Cardiac muscle cell (in vitro differentiated cells and primary cell): ENCODE data around the gene PBX1. TPM values are rescaled to one million over a fixed set of nuclear protein-coding genes. Genes with fewer than 3 reads are reported as not detected.

ENCODE experiments used
- DNase-seq, 2 donors: peaks; one replicate each; pipeline versions ENCODE4 v3.0.0 to v3.0.0-alpha.2; 2010 to 2017; ENCODE audit warnings: low read depth in 1 of 2, low spot score in 1 of 2
- H3K27ac ChIP-seq: fragments of 200-600 bp; sonication (generic); 2 replicates; pipeline ENCODE4 v1.5.1; 2016
- H3K27me3 ChIP-seq: fragments of 200-600 bp; sonication (generic); 2 replicates; pipeline ENCODE4 v1.6.0; 2016; ENCODE audit warnings: control low read depth
- H3K36me3 ChIP-seq: fragments of 200-600 bp; sonication (generic); 2 replicates; pipeline ENCODE4 v1.5.1; 2016; ENCODE audit warnings: control low read depth
- H3K4me1 ChIP-seq: fragments of 200-600 bp; sonication (generic); 2 replicates; pipeline ENCODE4 v1.8.1; 2017; ENCODE audit warnings: low read depth, mild to moderate bottlenecking, mixed run types
- H3K4me3 ChIP-seq: fragments of 200-600 bp; sonication (generic); 2 replicates; pipeline ENCODE4 v1.5.1; 2016; ENCODE audit warnings: mild to moderate bottlenecking
- H3K9me3 ChIP-seq: fragments of 200-600 bp; sonication (generic); 2 replicates; pipeline ENCODE4 v1.5.1; 2017; ENCODE audit warnings: low read depth, mild to moderate bottlenecking, control low read depth
- polyA plus RNA-seq: library from polyadenylated mRNA; unstranded; fragments of >200 nt; fragmentation: Nextera tagmentation; extraction: Ambion mirVana; gene quantifications from 2 replicates; pipeline ENCODE4 v1.2.1, GENCODE V29; 2016
- total RNA-seq: library from RNA; depleted of rRNA; stranded (reverse); fragments of >200 nt; gene quantifications from 2 replicates; pipeline ENCODE4 v1.2.3, GENCODE V29; 2016
- TF ChIP-seq, protein P1 (sequence below): IDR thresholded peaks from 2 replicates; pipeline ENCODE4 v1.5.1; 2012; ENCODE audit warnings: low read depth, mild to moderate bottlenecking, low read length

The PBX1 gene
- total RNA-seq (147 and 182 TPM in 2 replicates), polyA plus RNA-seq (43.5 and 54.5 TPM in 2 replicates)

DNA sequence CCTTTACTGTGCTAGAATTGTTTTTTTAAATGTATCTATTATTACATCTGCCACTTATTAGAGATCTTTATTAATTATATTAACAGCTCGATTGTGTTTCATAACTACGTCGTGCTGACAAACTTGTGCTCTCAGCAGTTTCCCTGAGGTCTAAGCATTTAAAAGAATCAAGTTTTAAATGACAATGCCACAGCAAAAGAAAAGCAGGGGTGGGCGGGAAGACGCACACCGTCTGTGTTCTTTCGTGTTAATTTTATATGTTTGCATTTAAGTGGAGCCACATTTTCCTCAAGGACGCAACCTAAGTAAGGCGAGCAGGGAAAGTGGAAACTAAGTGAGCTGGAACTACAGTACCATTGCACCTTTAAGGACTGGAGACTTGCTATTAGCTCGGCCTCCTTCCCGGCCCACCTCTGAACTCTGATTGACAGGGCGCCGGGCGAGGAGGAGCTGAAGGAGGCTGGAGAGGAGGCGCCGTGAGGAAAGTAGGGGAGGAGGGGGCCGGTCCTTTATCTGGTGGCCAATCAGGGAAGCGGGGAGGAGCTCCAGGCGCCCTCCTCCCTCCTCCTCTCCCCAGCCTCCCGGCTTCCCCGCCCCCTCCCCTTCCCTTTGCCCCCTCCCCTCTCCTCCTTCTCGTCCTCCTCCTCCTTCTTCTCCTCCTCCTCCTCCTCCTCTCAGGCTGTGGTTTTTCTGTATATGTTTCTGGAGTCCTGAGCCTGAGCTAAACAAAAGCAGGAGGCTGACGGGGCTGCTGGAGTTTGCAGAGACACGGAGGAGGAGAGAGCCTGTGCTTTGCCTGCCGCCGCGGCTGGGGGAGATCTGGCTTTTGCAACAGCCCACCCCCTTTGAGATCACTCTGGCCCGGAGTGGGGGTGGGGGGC lies at the start of gene PBX1:
PBX1 (plus strand) TSS at position 724 of the 881 bp plus-strand sequence.
- no peaks in the 10 kb centered on the region for H3K4me1 ChIP-seq
- DNase-seq = peak; percentile 98 to 100
- TF ChIP-seq, protein P1, sequence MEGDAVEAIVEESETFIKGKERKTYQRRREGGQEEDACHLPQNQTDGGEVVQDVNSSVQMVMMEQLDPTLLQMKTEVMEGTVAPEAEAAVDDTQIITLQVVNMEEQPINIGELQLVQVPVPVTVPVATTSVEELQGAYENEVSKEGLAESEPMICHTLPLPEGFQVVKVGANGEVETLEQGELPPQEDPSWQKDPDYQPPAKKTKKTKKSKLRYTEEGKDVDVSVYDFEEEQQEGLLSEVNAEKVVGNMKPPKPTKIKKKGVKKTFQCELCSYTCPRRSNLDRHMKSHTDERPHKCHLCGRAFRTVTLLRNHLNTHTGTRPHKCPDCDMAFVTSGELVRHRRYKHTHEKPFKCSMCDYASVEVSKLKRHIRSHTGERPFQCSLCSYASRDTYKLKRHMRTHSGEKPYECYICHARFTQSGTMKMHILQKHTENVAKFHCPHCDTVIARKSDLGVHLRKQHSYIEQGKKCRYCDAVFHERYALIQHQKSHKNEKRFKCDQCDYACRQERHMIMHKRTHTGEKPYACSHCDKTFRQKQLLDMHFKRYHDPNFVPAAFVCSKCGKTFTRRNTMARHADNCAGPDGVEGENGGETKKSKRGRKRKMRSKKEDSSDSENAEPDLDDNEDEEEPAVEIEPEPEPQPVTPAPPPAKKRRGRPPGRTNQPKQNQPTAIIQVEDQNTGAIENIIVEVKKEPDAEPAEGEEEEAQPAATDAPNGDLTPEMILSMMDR = no peak
- H3K27me3 ChIP-seq = no peaks in the 10 kb centered on the region
- peak within 1 kb of the TSS; percentile 88 for H3K27ac ChIP-seq
- no peaks in the 10 kb centered on the region for H3K36me3 ChIP-seq
- no peaks in the 10 kb centered on the region for H3K9me3 ChIP-seq
- peak within 1 kb of the TSS; percentile 97 for H3K4me3 ChIP-seq

DNA sequence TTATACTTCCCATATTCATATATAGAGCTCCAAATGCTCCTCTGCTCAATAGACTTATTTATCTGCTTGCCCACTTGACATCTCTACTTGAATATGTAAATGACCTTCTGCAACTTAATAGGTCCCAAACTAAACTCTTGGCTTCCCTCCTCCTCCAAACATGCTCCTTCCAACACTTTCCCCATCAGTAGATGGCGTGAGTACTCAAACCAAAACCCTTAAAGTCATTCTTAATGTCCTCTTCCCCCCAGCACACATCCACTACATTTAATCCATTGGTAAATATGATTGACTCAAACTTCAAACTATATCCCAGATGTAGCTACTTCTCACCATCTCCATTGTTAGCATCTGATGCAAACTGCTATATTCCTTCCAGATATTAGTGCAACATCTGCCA lies 48.5 kb upstream of the PBX1 start:
- no peak overlapping the region for H3K27ac ChIP-seq
- H3K4me1 ChIP-seq = peaks cover 14% of the 10 kb centered on the region
- H3K36me3 ChIP-seq = no peaks in the 10 kb centered on the region
- TF ChIP-seq, protein P1 = peak; percentile 35
- no peaks in the 10 kb centered on the region for H3K9me3 ChIP-seq
- H3K4me3 ChIP-seq = no peak overlapping the region
- no peaks in the 10 kb centered on the region for H3K27me3 ChIP-seq
- DNase-seq = peak in 1 of 2 donors; percentile 63

DNA sequence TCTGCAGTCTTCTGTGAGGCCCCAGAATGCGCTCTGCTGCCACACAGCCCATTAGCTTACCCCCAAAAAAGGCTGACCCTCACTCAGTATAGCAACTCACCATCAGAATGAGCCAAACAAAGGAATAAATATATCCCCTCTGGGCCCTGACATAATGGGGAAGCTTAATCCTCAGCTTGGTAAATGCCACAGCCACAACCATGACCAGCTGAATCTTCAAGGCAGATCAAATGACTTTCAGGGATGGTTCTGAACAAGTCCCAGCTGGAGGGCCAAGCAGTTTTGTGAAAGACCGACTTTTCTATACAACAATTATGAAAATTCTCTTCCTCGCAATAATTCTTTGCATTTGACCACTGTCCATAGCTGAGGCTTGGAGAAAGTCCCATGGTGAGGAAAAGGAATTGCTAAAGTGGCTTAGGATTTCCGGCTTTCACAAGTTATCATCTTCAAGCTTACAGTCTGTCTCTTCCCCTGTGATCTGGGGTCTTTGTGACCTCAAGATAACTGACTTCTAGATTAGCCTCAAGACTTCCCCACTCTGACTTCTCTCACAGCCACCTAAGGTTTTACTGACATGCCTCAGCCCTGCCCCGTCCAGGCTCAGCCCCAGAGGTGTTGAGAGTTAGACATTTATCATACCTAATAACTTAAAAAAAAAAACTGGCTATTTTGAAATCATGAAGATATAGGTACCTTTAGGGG lies 47.8 kb upstream of the PBX1 start:
- H3K27me3 ChIP-seq = no peaks in the 10 kb centered on the region
- TF ChIP-seq, protein P1 = no peak
- H3K27ac ChIP-seq = peak overlapping the region; percentile 4
- H3K4me3 ChIP-seq = no peak overlapping the region
- peaks cover 14% of the 10 kb centered on the region for H3K4me1 ChIP-seq
- H3K36me3 ChIP-seq = no peaks in the 10 kb centered on the region
- H3K9me3 ChIP-seq = no peaks in the 10 kb centered on the region
- DNase-seq = peak in 1 of 2 donors; percentile 29

DNA sequence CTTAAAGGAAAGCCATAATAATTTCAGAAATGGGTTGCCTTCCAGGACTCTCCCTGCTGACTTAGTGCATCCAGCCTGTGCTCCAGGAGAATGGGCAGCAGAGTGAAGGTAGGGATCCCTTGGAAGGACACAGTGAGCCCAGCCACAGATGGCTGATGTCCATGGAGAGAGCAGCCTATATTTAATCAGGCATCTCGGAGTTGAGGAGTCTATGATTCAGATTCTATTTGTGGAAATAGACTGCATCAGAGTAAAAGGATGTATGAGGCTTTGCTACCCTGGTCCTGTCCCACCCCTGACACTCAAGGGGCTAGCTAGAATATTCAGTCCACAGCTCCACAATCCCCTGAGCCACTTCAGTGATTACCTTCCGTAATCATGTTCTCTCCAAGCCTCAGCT lies 43.8 kb upstream of the PBX1 start:
- TF ChIP-seq, protein P1 = no peak
- H3K9me3 ChIP-seq = no peaks in the 10 kb centered on the region
- H3K27me3 ChIP-seq = no peaks in the 10 kb centered on the region
- DNase-seq = no peak
- peaks cover 14% of the 10 kb centered on the region for H3K4me1 ChIP-seq
- no peak overlapping the region for H3K4me3 ChIP-seq
- H3K27ac ChIP-seq = no peak overlapping the region
- H3K36me3 ChIP-seq = no peaks in the 10 kb centered on the region

DNA sequence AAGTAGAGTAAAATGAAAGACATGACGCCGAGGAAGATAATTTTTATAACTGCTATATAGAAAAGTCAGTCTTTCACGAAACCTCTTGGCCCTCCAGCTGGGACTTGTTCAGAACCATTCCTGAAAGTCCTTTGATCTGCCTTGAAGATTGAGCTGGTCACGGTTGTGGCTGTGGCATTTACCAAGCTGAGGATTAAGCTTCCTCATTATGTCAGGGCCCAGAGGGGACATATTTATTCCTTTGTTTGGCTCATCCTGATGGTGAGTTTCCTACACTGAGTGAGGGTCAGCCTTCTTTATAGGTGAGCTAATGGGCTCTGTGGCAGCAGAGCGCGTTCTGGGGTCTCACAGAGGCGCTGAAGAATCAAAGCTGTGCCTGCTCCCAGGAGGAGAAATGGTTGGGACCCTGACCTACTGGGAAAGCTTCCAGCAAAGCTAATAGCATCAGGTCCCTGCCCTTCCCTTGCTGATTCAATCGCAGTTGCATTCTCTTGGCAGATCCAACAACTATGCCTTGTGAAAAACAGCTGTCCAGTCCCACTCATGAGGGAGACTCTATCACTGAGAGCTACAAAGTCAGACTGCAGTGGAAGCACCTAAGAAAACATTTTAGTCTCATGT lies 43.2 kb upstream of the PBX1 start:
- H3K4me3 ChIP-seq = no peak overlapping the region
- peak in 1 of 2 donors; percentile 63 for DNase-seq
- no peak overlapping the region for H3K27ac ChIP-seq
- TF ChIP-seq, protein P1 = no peak
- H3K36me3 ChIP-seq = no peaks in the 10 kb centered on the region
- peaks cover 13% of the 10 kb centered on the region for H3K4me1 ChIP-seq
- H3K9me3 ChIP-seq = no peaks in the 10 kb centered on the region
- H3K27me3 ChIP-seq = no peaks in the 10 kb centered on the region
